AG04449 (cell line): ENCODE results near the gene SEMA4C.

Experiments
- CTCF ChIA-PET: fragments of 350-600 bp; formaldehyde crosslinking; extraction: SDS; loops from one replicate; lab custom pipeline; 2021; ENCODE audit warnings: antibody characterized with exemption; lab: Yijun Ruan, JAX
- POLR2A ChIA-PET: fragments of 400-600, 350-600 bp; formaldehyde crosslinking; extraction: SDS; loops from one replicate; lab custom pipeline; 2020; ENCODE audit warnings: antibody characterized with exemption, inconsistent platforms; lab: Yijun Ruan, JAX
- DNase-seq: peaks from one replicate; pipeline ENCODE4 v3.0.0-alpha.2; 2010; ENCODE audit warnings: low read depth, low spot score
- H3K4me3 ChIP-seq: 2 replicates; pipeline ENCODE4 v1.5.1; 2011; ENCODE audit warnings: low read depth, mild to moderate bottlenecking, control low read depth, low read length
- CTCF ChIP-seq: IDR thresholded peaks from one replicate; pipeline ENCODE4 v1.5.1; 2011; ENCODE audit warnings: mild to moderate bottlenecking, moderate library complexity, low read length, control low read depth, inconsistent platforms; ENCODE audit not compliant: insufficient read depth; ENCODE audit errors: missing control alignments

Gene SEMA4C

GRCh38 chr2:96813656-96814055 is 56.2 kb downstream of the SEMA4C start:
- POLR2A ChIA-PET = no interaction called here

GRCh38 chr2:96811917-96812316 is 58.0 kb downstream of the SEMA4C start:
- POLR2A ChIA-PET = no interaction called here
- CTCF ChIA-PET = interaction anchor here (1.0 to 2.6 kb wide), 3 partner anchors 9 to 49 kb away, joined by 3 to 20 read pairs (median 4); no protein-coding TSS in a partner anchor
- no peak for TF ChIP-seq CTCF
- H3K4me3 ChIP-seq = no peak overlapping the region
- no peak for DNase-seq

More at GRCh38 chr2:96813656-96814055, 56.2 kb downstream of the SEMA4C start:
- no peak for DNase-seq
- no peak for TF ChIP-seq CTCF
- no peak overlapping the region for H3K4me3 ChIP-seq
- CTCF ChIA-PET = interaction anchor here (1.2 to 2.6 kb wide), 4 partner anchors 9 to 52 kb away, joined by 3 to 20 read pairs (median 4); no protein-coding TSS in a partner anchor

GRCh38 chr2:96810783-96811192 is 59.1 kb downstream of the SEMA4C start:
- no peak for TF ChIP-seq CTCF
- H3K4me3 ChIP-seq = no peak overlapping the region
- no peak for DNase-seq
- ChIA-PET POLR2A (no interaction called here), CTCF (interaction anchor here (3.0 kb wide), 1 partner anchor 11 kb away, joined by 15 read pairs; no protein-coding TSS in a partner anchor)

- no peak for DNase-seq
- TF ChIP-seq CTCF = no peak
- ChIA-PET POLR2A (no interaction called here), CTCF (interaction anchor here (1.1 to 3.0 kb wide), 3 partner anchors 10 to 151 kb away, joined by 3 to 15 read pairs (median 4); no protein-coding TSS in a partner anchor)
- H3K4me3 ChIP-seq = no peak overlapping the region
These were observed 59.7 kb downstream of the SEMA4C start for GRCh38 chr2:96809951-96810782.
